Tibial artery (tissue), 4 donors: Measurements from ENCODE around the gene SLC39A11.

Experiments
- DNase-seq, 2 donors: peaks; one replicate each; pipeline ENCODE4 v3.0.0-alpha.2; 2019
- H3K27ac ChIP-seq, 2 donors: fragments of 200-600 bp; sonication (generic) in 1 of 2; 1 replicate in 1 of 2; 2 replicates in 1 of 2; pipeline ENCODE4 v1.5.1; 2018 to 2019; ENCODE audit warnings: mild to moderate bottlenecking in 1 of 2
- H3K27me3 ChIP-seq, 2 donors: fragments of 200-600 bp; sonication (generic) in 1 of 2; one replicate each; pipeline versions ENCODE4 v1.5.1 to v1.6.0; 2016 to 2019
- H3K36me3 ChIP-seq, 3 donors: fragments of 200-600 bp; sonication (generic) in 2 of 3; one replicate each; pipeline ENCODE4 v1.5.1; 2016 to 2019; ENCODE audit warnings: mild to moderate bottlenecking in 2 of 3
- H3K4me1 ChIP-seq, 4 donors: fragments of 200-600 bp; sonication (generic) in 2 of 4; 1 replicate in 3 of 4; 2 replicates in 1 of 4; pipeline ENCODE4 v1.5.1; 2016 to 2019
- H3K4me3 ChIP-seq, 2 donors: fragments of 200-600 bp; sonication (generic) in 1 of 2; 1 replicate in 1 of 2; 2 replicates in 1 of 2; pipeline ENCODE4 v1.5.1; 2018 to 2019; ENCODE audit warnings: mild to moderate bottlenecking in 2 of 2
- H3K9me3 ChIP-seq, 3 donors: fragments of 200-600 bp; sonication (generic) in 1 of 3; one replicate each; pipeline ENCODE4 v1.5.1; 2016 to 2019
- intact Hi-C: fragments of 100-400 bp; cut with DNase I; formaldehyde crosslinking; loops from one replicate; pipeline ENCODE4 v1.15.0; 2023; ENCODE audit warnings: low total_unique reads
- TF ChIP-seq, protein P1 (sequence below), 2 experiments: fragments of 200-600 bp in 1 of 2; fragments of 450-650 bp in 1 of 2; IDR thresholded peaks; one replicate each; pipeline ENCODE4 v1.5.1; 2017 to 2019; ENCODE audit warnings: antibody characterized with exemption in 2 of 2, mild to moderate bottlenecking in 1 of 2, moderate library complexity in 1 of 2

The SLC39A11 gene

DNA sequence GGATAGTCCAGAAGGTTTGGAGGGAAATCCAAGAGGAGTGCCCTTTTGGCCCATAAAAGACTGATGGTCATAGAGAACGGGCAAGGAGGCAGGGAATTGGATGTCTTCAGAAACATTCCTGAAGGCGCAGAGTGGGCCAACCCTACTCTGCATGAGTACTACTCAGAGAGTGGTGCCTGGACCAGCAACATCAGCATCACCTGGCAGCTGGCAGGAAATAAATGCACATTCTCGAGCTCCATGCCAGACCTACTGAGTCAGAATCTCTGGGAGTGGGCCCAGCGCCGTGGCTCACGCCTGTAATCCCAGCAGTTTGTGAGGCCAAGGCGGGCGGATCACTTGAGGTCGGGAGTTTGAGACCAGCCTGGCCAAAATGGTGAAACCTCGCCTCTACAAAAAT lies 27.1 kb upstream of the SLC39A11 start:
- no peak overlapping the region for H3K4me3 ChIP-seq
- H3K9me3 ChIP-seq, result no peaks in the 10 kb centered on the region
- intact Hi-C loops, result no loop called here
- H3K36me3 ChIP-seq, result no peaks in the 10 kb centered on the region
- no peaks in the 10 kb centered on the region for H3K27me3 ChIP-seq
- TF ChIP-seq, protein P1, sequence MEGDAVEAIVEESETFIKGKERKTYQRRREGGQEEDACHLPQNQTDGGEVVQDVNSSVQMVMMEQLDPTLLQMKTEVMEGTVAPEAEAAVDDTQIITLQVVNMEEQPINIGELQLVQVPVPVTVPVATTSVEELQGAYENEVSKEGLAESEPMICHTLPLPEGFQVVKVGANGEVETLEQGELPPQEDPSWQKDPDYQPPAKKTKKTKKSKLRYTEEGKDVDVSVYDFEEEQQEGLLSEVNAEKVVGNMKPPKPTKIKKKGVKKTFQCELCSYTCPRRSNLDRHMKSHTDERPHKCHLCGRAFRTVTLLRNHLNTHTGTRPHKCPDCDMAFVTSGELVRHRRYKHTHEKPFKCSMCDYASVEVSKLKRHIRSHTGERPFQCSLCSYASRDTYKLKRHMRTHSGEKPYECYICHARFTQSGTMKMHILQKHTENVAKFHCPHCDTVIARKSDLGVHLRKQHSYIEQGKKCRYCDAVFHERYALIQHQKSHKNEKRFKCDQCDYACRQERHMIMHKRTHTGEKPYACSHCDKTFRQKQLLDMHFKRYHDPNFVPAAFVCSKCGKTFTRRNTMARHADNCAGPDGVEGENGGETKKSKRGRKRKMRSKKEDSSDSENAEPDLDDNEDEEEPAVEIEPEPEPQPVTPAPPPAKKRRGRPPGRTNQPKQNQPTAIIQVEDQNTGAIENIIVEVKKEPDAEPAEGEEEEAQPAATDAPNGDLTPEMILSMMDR (IDR thresholded peaks at IDR 0.05), result no peak
- H3K27ac ChIP-seq, result no peak overlapping the region
- H3K4me1 ChIP-seq, result no peaks in the 10 kb centered on the region
- DNase-seq, result no peak

DNA sequence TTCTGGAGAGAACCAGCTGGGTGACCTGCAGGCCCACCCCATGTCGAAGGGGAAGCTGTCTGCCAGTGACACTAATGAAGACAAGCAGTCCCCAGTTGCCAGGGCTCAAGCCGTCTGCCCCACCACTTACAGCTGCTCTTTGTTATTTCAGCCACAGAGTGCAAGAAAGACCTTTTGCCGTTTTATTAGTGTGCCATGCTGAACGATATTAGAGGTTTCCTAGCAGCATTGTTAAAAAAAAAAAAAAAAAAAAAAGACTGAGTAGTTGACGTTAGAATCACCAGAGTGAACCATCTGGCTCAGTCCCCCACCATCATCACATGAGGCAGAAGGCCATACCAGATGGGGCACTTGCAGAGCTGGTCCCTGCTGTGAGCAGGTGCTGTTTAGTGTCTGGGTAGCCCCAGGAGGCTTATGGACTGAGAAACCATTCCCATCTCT lies 26.5 kb upstream of the SLC39A11 start:
- intact Hi-C loops, result no loop called here

DNA sequence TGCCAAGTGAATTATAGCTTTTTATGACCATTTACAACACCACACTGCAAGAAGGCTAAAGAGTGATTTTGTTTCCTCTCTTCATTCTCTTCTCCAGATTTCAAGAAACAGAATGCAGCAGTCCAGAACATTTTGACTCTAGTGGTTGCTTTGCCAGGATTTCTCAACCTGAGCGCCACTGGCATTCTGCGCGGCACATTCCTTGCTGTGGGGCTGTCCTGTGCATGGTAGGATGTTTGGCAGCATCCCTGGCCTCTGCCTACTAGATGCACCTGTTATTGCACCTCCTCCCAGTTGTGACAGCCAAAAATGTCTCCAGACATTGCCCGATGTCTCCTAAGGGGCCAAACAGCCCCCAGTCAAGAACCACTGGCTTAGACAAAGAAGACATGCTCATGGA lies 25.7 kb upstream of the SLC39A11 start:
- Histone ChIP-seq H3K4me3 (no peak overlapping the region), H3K36me3 (no peaks in the 10 kb centered on the region), H3K4me1 (no peaks in the 10 kb centered on the region), H3K27me3 (no peaks in the 10 kb centered on the region), H3K9me3 (no peaks in the 10 kb centered on the region), H3K27ac (no peak overlapping the region)
- no peak for DNase-seq
- TF ChIP-seq, protein P1 (IDR thresholded peaks at IDR 0.05), result no peak
- intact Hi-C loops, result no loop called here

More for the DNA sequence above, 26.5 kb upstream of the SLC39A11 start:
- TF ChIP-seq, protein P1 (IDR thresholded peaks at IDR 0.05), result no peak
- Histone ChIP-seq H3K27ac (no peak overlapping the region), H3K27me3 (no peaks in the 10 kb centered on the region), H3K9me3 (no peaks in the 10 kb centered on the region), H3K36me3 (no peaks in the 10 kb centered on the region), H3K4me1 (no peaks in the 10 kb centered on the region), H3K4me3 (no peak overlapping the region)
- no peak for DNase-seq

DNA sequence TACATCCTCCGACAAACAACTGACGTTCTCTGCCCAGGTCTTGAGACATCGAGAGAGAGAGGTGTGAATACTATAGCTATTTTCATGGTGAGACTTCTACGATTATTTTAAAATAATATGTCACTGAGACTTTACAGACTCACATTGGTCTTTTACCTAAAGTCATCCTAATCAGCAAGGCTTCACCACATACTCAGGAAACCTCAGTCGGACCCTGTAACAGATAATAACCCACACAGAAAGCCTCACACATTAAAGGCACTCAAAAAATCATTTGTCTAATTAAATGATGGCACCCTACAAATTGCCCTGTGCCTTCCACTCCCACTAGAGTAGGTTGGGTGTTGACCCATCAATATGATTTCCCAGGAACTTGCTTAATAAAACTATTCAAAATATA lies 19.8 kb upstream of the SLC39A11 start:
- TF ChIP-seq, protein P1 (IDR thresholded peaks at IDR 0.05), result no peak
- Histone ChIP-seq H3K27ac (no peak overlapping the region), H3K9me3 (no peaks in the 10 kb centered on the region), H3K4me3 (no peak overlapping the region), H3K27me3 (no peaks in the 10 kb centered on the region), H3K36me3 (no peaks in the 10 kb centered on the region), H3K4me1 (peaks cover 0 to 25% (median 1%) of the 10 kb centered on the region in 4 donors)
- intact Hi-C loops, result no loop called here
- no peak for DNase-seq

DNA sequence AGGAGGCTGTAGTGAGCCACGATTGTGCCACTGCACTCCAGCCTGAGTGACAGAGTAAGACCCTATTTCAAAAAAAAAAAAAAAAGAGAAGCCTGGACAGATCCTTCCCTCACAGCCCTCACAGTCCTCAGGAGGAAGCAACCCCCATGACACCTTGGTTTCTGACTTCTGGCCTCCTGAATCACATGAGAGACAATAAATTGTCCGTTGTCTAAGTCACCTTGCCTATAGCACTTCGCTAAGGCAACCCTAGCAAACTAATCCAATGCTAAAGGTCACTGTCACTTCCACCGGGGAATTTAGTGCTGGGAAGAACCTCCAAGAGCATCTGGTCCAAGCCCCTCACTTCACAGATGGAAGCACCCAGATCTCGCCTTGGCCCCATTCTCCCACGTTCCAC lies 18.9 kb upstream of the SLC39A11 start:
- DNase-seq, result no peak
- H3K4me3 ChIP-seq, result no peak overlapping the region
- no peak overlapping the region for H3K27ac ChIP-seq
- intact Hi-C loops, result no loop called here
- no peaks in the 10 kb centered on the region for H3K36me3 ChIP-seq
- H3K4me1 ChIP-seq, result peaks cover 0 to 31% (median 3%) of the 10 kb centered on the region in 4 donors
- TF ChIP-seq, protein P1 (IDR thresholded peaks at IDR 0.05), result no peak
- no peaks in the 10 kb centered on the region for H3K9me3 ChIP-seq
- H3K27me3 ChIP-seq, result no peaks in the 10 kb centered on the region

DNA sequence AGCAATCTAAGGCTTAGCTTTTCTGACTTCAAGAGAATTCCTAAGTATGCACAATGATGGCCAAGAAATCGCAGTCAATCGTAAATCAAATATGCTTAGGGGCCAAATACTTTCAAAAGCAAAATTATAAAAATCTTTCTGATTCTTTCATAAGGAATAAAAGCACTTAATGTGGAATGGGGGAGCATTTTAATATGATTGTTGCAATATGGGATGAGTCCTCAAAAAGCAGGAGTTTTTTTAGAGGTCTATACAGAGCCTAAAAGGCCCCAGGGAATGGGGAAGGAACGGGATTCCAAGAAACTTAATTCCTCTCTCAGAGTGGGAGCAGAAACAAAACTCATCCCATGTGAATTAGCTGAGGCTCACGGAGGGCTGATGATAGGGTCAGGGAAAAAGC lies 14.7 kb upstream of the SLC39A11 start:
- Histone ChIP-seq H3K36me3 (no peaks in the 10 kb centered on the region), H3K27ac (peak overlapping the region in 1 of 2 donors; percentile 13), H3K4me3 (no peak overlapping the region), H3K27me3 (no peaks in the 10 kb centered on the region), H3K4me1 (peaks cover 0 to 31% (median 3%) of the 10 kb centered on the region in 4 donors), H3K9me3 (peaks cover 0 to 3% (median 0%) of the 10 kb centered on the region in 3 donors)
- intact Hi-C loops, result no loop called here
- TF ChIP-seq, protein P1 (IDR thresholded peaks at IDR 0.05), result no peak
- no peak for DNase-seq
